ENCODE measurements around the gene CFAP77.

CFAP77 gene

GRCh38 chr9:132590037-132590317 is 180.0 kb downstream of the CFAP77 start:
- no peak for TF ChIP-seq ZFX (IDR thresholded peaks at IDR 0.05; ENCODE audit: borderline replicate concordance)
- no peak for TF ChIP-seq CTCF (IDR thresholded peaks at IDR 0.05)
- no peak overlapping the region for H3K27ac ChIP-seq

GRCh38 chr9:132590318-132591182 is 180.5 kb downstream of the CFAP77 start:
- no peak overlapping the region for H3K27ac ChIP-seq
- TF ChIP-seq CTCF (IDR thresholded peaks at IDR 0.05): no peak
- TF ChIP-seq ZFX (IDR thresholded peaks at IDR 0.05; ENCODE audit: borderline replicate concordance): no peak

GRCh38 chr9:132591244-132591643 is 181.2 kb downstream of the CFAP77 start:
- H3K27ac ChIP-seq: no peak overlapping the region
- no peak for TF ChIP-seq ZFX (IDR thresholded peaks at IDR 0.05; ENCODE audit: borderline replicate concordance)
- no peak for TF ChIP-seq CTCF (IDR thresholded peaks at IDR 0.05)

GRCh38 chr9:132591751-132592314 is 181.8 kb downstream of the CFAP77 start:
- TF ChIP-seq ZFX (IDR thresholded peaks at IDR 0.05; ENCODE audit: borderline replicate concordance): no peak
- TF ChIP-seq CTCF (IDR thresholded peaks at IDR 0.05): no peak
- no peak overlapping the region for H3K27ac ChIP-seq

GRCh38 chr9:132592451-132592850 is 182.4 kb downstream of the CFAP77 start:
- no peak for TF ChIP-seq ZFX (IDR thresholded peaks at IDR 0.05; ENCODE audit: borderline replicate concordance)
- TF ChIP-seq CTCF (IDR thresholded peaks at IDR 0.05): no peak

GRCh38 chr9:132594412-132594811 is 184.4 kb downstream of the CFAP77 start:
- H3K27ac ChIP-seq: no peak overlapping the region
- TF ChIP-seq CTCF (IDR thresholded peaks at IDR 0.05): no peak
- TF ChIP-seq ZFX (IDR thresholded peaks at IDR 0.05; ENCODE audit: borderline replicate concordance): no peak

More at GRCh38 chr9:132592451-132592850, 182.4 kb downstream of the CFAP77 start:
- H3K27ac ChIP-seq: no peak overlapping the region

GRCh38 chr9:132595319-132595718 is 185.3 kb downstream of the CFAP77 start:
- H3K27ac ChIP-seq: no peak overlapping the region
- no peak for TF ChIP-seq ZFX (IDR thresholded peaks at IDR 0.05; ENCODE audit: borderline replicate concordance)
- TF ChIP-seq CTCF (IDR thresholded peaks at IDR 0.05): no peak

All from 22Rv1 (cell line).